ENCODE measurements around the gene TRPM7.

The TRPM7 gene

DNA sequence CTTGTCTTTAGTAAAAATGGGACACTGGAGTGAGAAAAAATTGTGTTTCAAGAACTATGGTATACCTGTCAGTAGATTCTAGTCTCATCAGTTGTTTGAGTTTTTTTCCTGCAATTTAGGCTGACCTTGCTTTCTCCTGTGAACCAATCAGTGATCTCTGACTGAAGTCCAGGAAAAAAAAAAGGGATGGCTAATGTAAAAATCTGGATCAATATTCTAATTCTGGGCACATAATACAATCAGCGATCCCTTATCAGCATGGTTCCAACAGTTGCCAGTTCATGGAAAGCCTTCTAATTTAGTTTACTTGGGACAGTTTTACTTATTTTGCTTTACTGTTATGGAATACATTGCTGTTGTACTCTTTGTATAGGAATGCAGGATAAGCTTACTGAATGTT is 17.0 kb downstream of the TRPM7 start:
- Histone ChIP-seq H3K9me3 (ENCODE audit: control insufficient read depth in 5 of 5, low read length in 5 of 5) (no peaks in the 10 kb centered on the region), H3K27ac (ENCODE audit: low read depth, low read length) (no peak overlapping the region), H3K4me3 (ENCODE audit: low read depth in 1 of 5, low read length in 5 of 5) (no peak overlapping the region), H3K36me3 (ENCODE audit: control insufficient read depth in 5 of 5, insufficient read depth in 5 of 5, low read length in 5 of 5) (peaks cover 0 to 6% (median 2%) of the 10 kb centered on the region in 5 donors), H3K27me3 (ENCODE audit: control insufficient read depth in 5 of 5, insufficient read depth in 4 of 5, low read length in 5 of 5) (no peaks in the 10 kb centered on the region), H3K9ac (ENCODE audit: low read length in 5 of 5) (no peak overlapping the region), H3K4me1 (ENCODE audit: control insufficient read depth in 5 of 5, insufficient read depth in 5 of 5, low read length in 5 of 5) (no peaks in the 10 kb centered on the region)

DNA sequence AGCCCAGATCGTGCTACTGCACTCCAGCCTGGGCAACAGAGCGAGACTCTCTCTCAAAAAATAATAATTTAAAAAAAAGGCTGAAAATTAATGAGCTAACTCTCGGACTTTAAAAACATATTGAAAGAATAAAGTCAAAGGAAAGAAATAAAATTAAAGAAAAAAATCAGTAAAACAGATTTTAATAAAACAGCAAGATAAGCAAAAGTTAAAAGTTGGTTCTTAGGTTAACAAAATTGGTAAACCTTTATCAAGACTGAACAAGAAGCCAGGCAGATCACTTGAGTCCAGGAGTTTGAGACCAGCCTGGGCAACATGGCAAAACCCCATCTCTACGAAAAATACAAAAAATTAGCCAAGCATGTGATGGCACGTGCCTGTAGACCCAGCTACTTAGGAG is 20.7 kb downstream of the TRPM7 start:
- no peaks in the 10 kb centered on the region for H3K9me3 ChIP-seq (ENCODE audit: control insufficient read depth in 5 of 5, low read length in 5 of 5)
- H3K36me3 ChIP-seq (ENCODE audit: control insufficient read depth in 5 of 5, insufficient read depth in 5 of 5, low read length in 5 of 5): peaks cover 0 to 7% (median 5%) of the 10 kb centered on the region in 5 donors

DNA sequence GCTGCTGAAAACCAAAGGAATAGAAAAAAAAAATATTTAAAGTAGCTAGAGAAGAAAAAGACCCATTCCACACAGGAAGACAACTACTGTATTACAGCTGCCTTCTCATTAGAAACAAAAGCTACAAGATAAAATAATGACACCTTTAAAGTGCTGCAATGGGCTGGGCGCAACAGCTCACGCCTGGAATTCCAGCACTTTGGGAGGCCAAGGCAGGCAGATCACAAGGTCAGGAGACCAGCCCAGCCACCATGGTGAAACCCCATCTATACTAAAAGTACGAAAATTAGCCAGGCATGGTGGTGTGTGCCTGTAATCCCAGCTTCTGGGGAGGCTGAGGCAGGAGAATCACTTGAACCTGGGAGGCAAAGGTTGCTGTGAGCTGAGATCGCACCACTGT is 31.0 kb downstream of the TRPM7 start:
- H3K9me3 ChIP-seq (ENCODE audit: control insufficient read depth in 5 of 5, low read length in 5 of 5): no peaks in the 10 kb centered on the region
- no peak overlapping the region for H3K4me3 ChIP-seq (ENCODE audit: low read depth in 1 of 5, low read length in 5 of 5)
- H3K9ac ChIP-seq (ENCODE audit: low read length in 5 of 5): no peak overlapping the region
- H3K27me3 ChIP-seq (ENCODE audit: control insufficient read depth in 5 of 5, insufficient read depth in 4 of 5, low read length in 5 of 5): no peaks in the 10 kb centered on the region
- no peaks in the 10 kb centered on the region for H3K4me1 ChIP-seq (ENCODE audit: control insufficient read depth in 5 of 5, insufficient read depth in 5 of 5, low read length in 5 of 5)
- peaks cover 13 to 49% (median 44%) of the 10 kb centered on the region in 5 donors for H3K36me3 ChIP-seq (ENCODE audit: control insufficient read depth in 5 of 5, insufficient read depth in 5 of 5, low read length in 5 of 5)
- no peak overlapping the region for H3K27ac ChIP-seq (ENCODE audit: low read depth, low read length)

More for the DNA sequence above, 20.7 kb downstream of the TRPM7 start:
- Histone ChIP-seq H3K4me3 (ENCODE audit: low read depth in 1 of 5, low read length in 5 of 5) (no peak overlapping the region), H3K27me3 (ENCODE audit: control insufficient read depth in 5 of 5, insufficient read depth in 4 of 5, low read length in 5 of 5) (no peaks in the 10 kb centered on the region), H3K4me1 (ENCODE audit: control insufficient read depth in 5 of 5, insufficient read depth in 5 of 5, low read length in 5 of 5) (no peaks in the 10 kb centered on the region), H3K27ac (ENCODE audit: low read depth, low read length) (no peak overlapping the region), H3K9ac (ENCODE audit: low read length in 5 of 5) (no peak overlapping the region)

DNA sequence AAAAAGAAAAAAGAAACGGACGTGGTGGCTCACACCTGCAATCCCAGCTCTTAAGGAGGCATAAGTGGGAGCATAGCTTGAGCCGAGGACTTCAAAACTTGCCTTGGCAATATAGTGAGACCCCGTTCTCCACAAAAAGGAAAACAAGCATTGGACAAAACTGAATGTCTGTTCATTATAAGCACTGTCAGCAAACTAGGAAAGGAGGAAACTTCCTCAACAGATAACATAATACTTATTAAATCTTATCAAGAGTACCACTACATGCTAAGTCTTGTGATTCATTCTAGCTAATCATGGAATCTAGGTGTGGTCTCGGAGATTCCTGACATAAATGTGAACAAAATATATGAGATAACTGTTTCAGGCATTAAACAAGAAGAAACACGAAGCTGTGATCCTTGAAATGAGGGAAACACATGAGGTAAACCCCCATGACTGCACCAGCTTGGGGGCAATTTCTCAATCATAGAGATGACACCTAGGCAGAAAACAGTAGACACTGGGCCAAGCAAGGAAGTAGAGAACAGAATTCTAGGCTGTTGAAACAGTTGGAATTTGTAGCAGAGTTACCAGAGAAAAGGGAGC is 33.3 kb downstream of the TRPM7 start:
- Histone ChIP-seq H3K36me3 (ENCODE audit: control insufficient read depth in 5 of 5, insufficient read depth in 5 of 5, low read length in 5 of 5) (peaks cover 23 to 62% (median 56%) of the 10 kb centered on the region in 5 donors), H3K4me1 (ENCODE audit: control insufficient read depth in 5 of 5, insufficient read depth in 5 of 5, low read length in 5 of 5) (no peaks in the 10 kb centered on the region), H3K27me3 (ENCODE audit: control insufficient read depth in 5 of 5, insufficient read depth in 4 of 5, low read length in 5 of 5) (no peaks in the 10 kb centered on the region), H3K27ac (ENCODE audit: low read depth, low read length) (no peak overlapping the region), H3K4me3 (ENCODE audit: low read depth in 1 of 5, low read length in 5 of 5) (no peak overlapping the region), H3K9me3 (ENCODE audit: control insufficient read depth in 5 of 5, low read length in 5 of 5) (no peaks in the 10 kb centered on the region), H3K9ac (ENCODE audit: low read length in 5 of 5) (no peak overlapping the region)

DNA sequence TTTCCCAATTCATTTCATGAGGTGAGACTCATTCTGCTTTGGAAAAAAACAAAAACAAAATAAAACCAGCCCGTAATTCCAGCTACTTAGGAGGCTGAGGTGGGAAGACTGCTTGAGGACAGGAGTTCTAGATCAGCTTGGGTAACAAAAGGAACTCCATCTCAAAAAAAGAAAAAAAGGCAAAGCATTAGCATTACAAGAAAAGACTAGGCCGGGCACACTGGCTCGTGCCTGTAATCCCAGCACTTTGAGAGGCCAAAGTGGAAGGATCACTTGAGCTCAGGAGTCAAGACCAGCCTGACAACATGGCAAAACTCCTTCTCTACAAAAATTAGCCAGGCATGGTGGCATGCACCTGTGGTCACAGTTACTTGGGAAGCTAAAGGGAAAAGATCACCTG is 33.9 kb downstream of the TRPM7 start:
- Histone ChIP-seq H3K36me3 (ENCODE audit: control insufficient read depth in 5 of 5, insufficient read depth in 5 of 5, low read length in 5 of 5) (peaks cover 23 to 63% (median 58%) of the 10 kb centered on the region in 5 donors), H3K27me3 (ENCODE audit: control insufficient read depth in 5 of 5, insufficient read depth in 4 of 5, low read length in 5 of 5) (no peaks in the 10 kb centered on the region), H3K4me3 (ENCODE audit: low read depth in 1 of 5, low read length in 5 of 5) (no peak overlapping the region), H3K9me3 (ENCODE audit: control insufficient read depth in 5 of 5, low read length in 5 of 5) (no peaks in the 10 kb centered on the region), H3K4me1 (ENCODE audit: control insufficient read depth in 5 of 5, insufficient read depth in 5 of 5, low read length in 5 of 5) (no peaks in the 10 kb centered on the region), H3K27ac (ENCODE audit: low read depth, low read length) (no peak overlapping the region), H3K9ac (ENCODE audit: low read length in 5 of 5) (no peak overlapping the region)

DNA sequence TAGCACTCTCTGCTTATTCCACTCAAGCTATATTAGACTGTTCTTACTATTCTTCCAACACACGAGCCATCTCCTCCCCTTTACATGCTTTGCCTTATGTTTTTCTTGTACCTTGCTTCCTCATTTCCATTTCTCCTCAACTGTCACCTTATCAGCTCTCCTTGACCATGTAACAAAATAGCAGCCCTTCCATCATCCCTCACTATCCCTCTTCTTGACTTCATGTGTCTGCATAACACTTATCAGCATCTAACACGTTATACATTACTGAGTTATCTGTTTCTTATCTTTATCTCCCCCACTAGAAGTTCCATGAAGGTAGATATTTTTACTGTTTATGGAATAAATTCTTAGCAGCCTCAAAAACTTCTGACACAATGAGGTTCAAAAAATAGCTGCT is 45.3 kb downstream of the TRPM7 start:
- H3K9ac ChIP-seq (ENCODE audit: low read length in 5 of 5): no peak overlapping the region
- H3K27me3 ChIP-seq (ENCODE audit: control insufficient read depth in 5 of 5, insufficient read depth in 4 of 5, low read length in 5 of 5): no peaks in the 10 kb centered on the region
- H3K4me1 ChIP-seq (ENCODE audit: control insufficient read depth in 5 of 5, insufficient read depth in 5 of 5, low read length in 5 of 5): no peaks in the 10 kb centered on the region
- no peaks in the 10 kb centered on the region for H3K9me3 ChIP-seq (ENCODE audit: control insufficient read depth in 5 of 5, low read length in 5 of 5)
- peaks cover 22 to 63% (median 40%) of the 10 kb centered on the region in 5 donors for H3K36me3 ChIP-seq (ENCODE audit: control insufficient read depth in 5 of 5, insufficient read depth in 5 of 5, low read length in 5 of 5)
- H3K27ac ChIP-seq (ENCODE audit: low read depth, low read length): no peak overlapping the region
- no peak overlapping the region for H3K4me3 ChIP-seq (ENCODE audit: low read depth in 1 of 5, low read length in 5 of 5)

DNA sequence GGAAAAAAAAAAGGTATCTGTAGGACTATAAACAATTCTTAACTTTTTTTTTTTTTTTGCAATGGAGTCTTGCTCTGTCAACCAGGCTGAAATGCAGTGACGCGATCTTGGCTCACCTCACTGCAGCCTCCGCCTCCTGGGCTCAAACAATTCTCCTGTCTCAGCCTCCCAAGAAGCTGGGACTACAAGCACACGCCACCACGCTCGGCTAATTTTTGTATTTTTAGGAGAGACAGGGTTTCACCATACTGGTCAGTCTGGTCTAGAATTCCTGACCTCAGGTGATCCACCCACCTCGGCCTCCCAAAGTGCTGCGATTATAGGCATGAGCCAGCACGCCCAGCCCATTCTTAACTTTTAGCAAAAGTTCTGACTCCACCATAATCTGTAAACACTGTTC is 50.5 kb downstream of the TRPM7 start:
- no peaks in the 10 kb centered on the region for H3K4me1 ChIP-seq (ENCODE audit: control insufficient read depth in 5 of 5, insufficient read depth in 5 of 5, low read length in 5 of 5)
- peaks cover 26 to 63% (median 49%) of the 10 kb centered on the region in 5 donors for H3K36me3 ChIP-seq (ENCODE audit: control insufficient read depth in 5 of 5, insufficient read depth in 5 of 5, low read length in 5 of 5)
- no peak overlapping the region for H3K9ac ChIP-seq (ENCODE audit: low read length in 5 of 5)
- no peaks in the 10 kb centered on the region for H3K9me3 ChIP-seq (ENCODE audit: control insufficient read depth in 5 of 5, low read length in 5 of 5)
- no peak overlapping the region for H3K4me3 ChIP-seq (ENCODE audit: low read depth in 1 of 5, low read length in 5 of 5)
- H3K27me3 ChIP-seq (ENCODE audit: control insufficient read depth in 5 of 5, insufficient read depth in 4 of 5, low read length in 5 of 5): no peaks in the 10 kb centered on the region
- H3K27ac ChIP-seq (ENCODE audit: low read depth, low read length): no peak overlapping the region

DNA sequence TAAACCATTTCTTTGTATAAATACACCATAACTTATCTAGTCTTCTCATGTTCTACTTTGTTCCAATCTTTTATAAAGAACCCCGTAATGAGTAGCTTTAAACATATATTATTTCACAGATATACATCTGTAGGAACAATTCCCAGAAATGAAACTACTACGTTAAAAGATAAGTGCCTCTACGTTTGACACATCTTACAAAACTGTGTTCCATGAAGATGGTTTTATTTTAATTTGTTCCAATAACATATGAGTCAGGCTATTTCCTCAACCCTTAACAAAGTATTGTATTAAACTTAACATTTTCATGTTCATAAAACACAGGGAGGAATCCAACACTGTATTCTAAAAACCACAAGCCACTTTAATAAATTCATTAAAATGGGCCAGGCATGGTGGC is 52.9 kb downstream of the TRPM7 start:
- no peak overlapping the region for H3K27ac ChIP-seq (ENCODE audit: low read depth, low read length)
- no peaks in the 10 kb centered on the region for H3K9me3 ChIP-seq (ENCODE audit: control insufficient read depth in 5 of 5, low read length in 5 of 5)
- no peak overlapping the region for H3K9ac ChIP-seq (ENCODE audit: low read length in 5 of 5)
- no peaks in the 10 kb centered on the region for H3K27me3 ChIP-seq (ENCODE audit: control insufficient read depth in 5 of 5, insufficient read depth in 4 of 5, low read length in 5 of 5)
- no peak overlapping the region for H3K4me3 ChIP-seq (ENCODE audit: low read depth in 1 of 5, low read length in 5 of 5)
- no peaks in the 10 kb centered on the region for H3K4me1 ChIP-seq (ENCODE audit: control insufficient read depth in 5 of 5, insufficient read depth in 5 of 5, low read length in 5 of 5)
- H3K36me3 ChIP-seq (ENCODE audit: control insufficient read depth in 5 of 5, insufficient read depth in 5 of 5, low read length in 5 of 5): peaks cover 38 to 74% (median 65%) of the 10 kb centered on the region in 5 donors

DNA sequence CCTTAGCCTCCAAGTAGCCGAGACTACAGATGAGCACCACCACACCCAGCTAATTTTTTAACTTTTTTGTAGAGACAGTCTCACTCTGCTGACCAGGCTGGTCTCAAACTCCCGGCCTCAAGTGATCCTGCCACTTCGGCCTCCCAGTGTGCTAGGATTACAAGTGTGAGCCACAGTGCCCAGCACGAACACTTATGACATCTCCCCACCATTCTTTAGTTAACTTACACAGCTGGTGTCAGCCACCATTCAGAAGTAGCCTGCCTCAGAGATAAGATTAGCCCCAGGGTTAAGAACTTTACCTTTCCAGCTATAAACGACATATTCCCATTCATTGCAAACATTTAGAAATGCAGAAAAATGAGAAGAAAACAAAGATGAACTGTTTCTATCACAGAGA is 58.2 kb downstream of the TRPM7 start:
- Histone ChIP-seq H3K27me3 (ENCODE audit: control insufficient read depth in 5 of 5, insufficient read depth in 4 of 5, low read length in 5 of 5) (no peaks in the 10 kb centered on the region), H3K4me1 (ENCODE audit: control insufficient read depth in 5 of 5, insufficient read depth in 5 of 5, low read length in 5 of 5) (no peaks in the 10 kb centered on the region), H3K27ac (ENCODE audit: low read depth, low read length) (no peak overlapping the region), H3K4me3 (ENCODE audit: low read depth in 1 of 5, low read length in 5 of 5) (no peak overlapping the region), H3K9me3 (ENCODE audit: control insufficient read depth in 5 of 5, low read length in 5 of 5) (no peaks in the 10 kb centered on the region), H3K36me3 (ENCODE audit: control insufficient read depth in 5 of 5, insufficient read depth in 5 of 5, low read length in 5 of 5) (peaks cover 45 to 67% (median 59%) of the 10 kb centered on the region in 5 donors), H3K9ac (ENCODE audit: low read length in 5 of 5) (no peak overlapping the region)

DNA sequence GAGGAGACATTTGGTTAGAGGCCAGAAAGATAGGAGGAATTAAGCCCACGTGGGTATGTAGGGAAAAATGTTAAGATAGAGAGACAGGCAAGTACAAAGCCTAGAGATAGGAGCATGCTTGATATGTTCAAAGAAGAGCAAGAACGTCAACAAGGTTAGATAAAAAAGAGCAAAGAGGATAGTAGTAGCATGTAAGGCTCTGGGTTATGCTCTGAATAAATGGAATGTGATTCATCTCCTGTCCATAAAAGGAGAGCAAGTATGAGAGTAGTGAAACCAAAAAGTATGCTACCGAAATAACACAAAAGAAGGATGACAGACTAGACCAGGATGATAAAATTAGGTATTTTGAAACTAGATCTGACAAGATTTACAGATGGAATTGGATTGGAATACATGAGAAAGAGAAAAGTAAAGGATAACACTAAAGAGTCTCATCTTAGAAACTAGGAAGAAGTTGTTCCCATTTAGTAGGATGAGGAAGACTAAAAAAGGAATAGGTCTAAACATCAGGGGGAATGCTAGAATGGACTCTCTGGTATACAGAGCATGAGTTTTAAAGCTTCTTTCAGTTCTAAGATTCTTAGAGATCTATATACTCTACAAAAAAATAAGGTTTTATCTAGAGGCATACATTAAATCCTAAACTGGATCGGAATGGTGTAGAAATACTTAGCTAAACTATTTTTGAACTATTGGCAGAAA is 59.1 kb downstream of the TRPM7 start:
- Histone ChIP-seq H3K9ac (ENCODE audit: low read length in 5 of 5) (no peak overlapping the region), H3K4me1 (ENCODE audit: control insufficient read depth in 5 of 5, insufficient read depth in 5 of 5, low read length in 5 of 5) (no peaks in the 10 kb centered on the region), H3K9me3 (ENCODE audit: control insufficient read depth in 5 of 5, low read length in 5 of 5) (no peaks in the 10 kb centered on the region), H3K4me3 (ENCODE audit: low read depth in 1 of 5, low read length in 5 of 5) (no peak overlapping the region), H3K36me3 (ENCODE audit: control insufficient read depth in 5 of 5, insufficient read depth in 5 of 5, low read length in 5 of 5) (peaks cover 40 to 61% (median 53%) of the 10 kb centered on the region in 5 donors), H3K27ac (ENCODE audit: low read depth, low read length) (no peak overlapping the region), H3K27me3 (ENCODE audit: control insufficient read depth in 5 of 5, insufficient read depth in 4 of 5, low read length in 5 of 5) (no peaks in the 10 kb centered on the region)

Measured in subcutaneous abdominal adipose tissue (tissue), 5 donors.